GM12872 (cell line): ENCODE results near the gene BTBD9.

Experiments
- CTCF ChIP-seq: IDR thresholded peaks from 3 replicates; pipeline ENCODE4 v1.5.1; 2011; ENCODE audit warnings: low read depth, mild to moderate bottlenecking, low read length, moderate library complexity; ENCODE audit not compliant: insufficient read depth

BTBD9 gene

GRCh38 chr6:38161331-38161730 is 478.4 kb downstream of the BTBD9 start:
- no peak for TF ChIP-seq CTCF

GRCh38 chr6:38160831-38161230 is 478.9 kb downstream of the BTBD9 start:
- no peak for TF ChIP-seq CTCF

GRCh38 chr6:38159596-38159995 is 480.1 kb downstream of the BTBD9 start:
- no peak for TF ChIP-seq CTCF

GRCh38 chr6:38158762-38159350 is 480.9 kb downstream of the BTBD9 start:
- no peak for TF ChIP-seq CTCF

- TF ChIP-seq CTCF, result no peak
Observed at GRCh38 chr6:38157905-38158304, 481.8 kb downstream of the BTBD9 start.

- no peak for TF ChIP-seq CTCF
Observed at GRCh38 chr6:38156818-38157565, 482.7 kb downstream of the BTBD9 start.

- TF ChIP-seq CTCF, result no peak
Observed at GRCh38 chr6:38155621-38156204, 484.0 kb downstream of the BTBD9 start.
